Fibroblast of skin of abdomen (primary cell): ENCODE data around the gene CD164L2.
A peak's percentile ranks its signal among the peaks of the same experiment; 100 is the strongest.

Experiments
- DNase-seq: peaks from one replicate; pipeline ENCODE4 v3.0.0-alpha.2; 2013

The CD164L2 gene

DNA sequence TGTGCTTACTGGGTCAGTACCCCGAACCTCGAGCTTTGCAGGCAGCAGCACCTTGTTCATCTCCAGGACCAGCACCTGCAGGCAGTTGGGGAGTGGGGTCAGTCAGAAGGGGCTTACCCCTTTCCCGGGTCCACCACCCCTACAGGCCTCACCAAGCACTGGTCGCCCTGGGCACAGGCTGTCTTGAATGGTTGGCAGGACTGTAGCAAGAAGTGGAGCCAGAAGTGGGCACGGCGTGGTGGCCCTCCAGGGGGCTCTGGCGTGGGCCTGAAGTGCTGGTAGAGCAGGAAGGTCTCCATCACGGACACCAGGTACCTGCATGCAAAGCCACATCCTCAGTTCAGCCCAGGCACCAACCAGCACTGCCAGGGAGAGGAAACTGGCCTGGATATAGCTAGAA is 21.6 kb downstream of the CD164L2 start:
- no peak for DNase-seq

GRCh38 chr1:27361044-27361402 is 22.1 kb downstream of the CD164L2 start:
- DNase-seq: no peak

GRCh38 chr1:27360159-27361043 is 22.7 kb downstream of the CD164L2 start:
- DNase-seq: no peak

GRCh38 chr1:27359822-27360158 is 23.3 kb downstream of the CD164L2 start:
- DNase-seq: no peak

DNA sequence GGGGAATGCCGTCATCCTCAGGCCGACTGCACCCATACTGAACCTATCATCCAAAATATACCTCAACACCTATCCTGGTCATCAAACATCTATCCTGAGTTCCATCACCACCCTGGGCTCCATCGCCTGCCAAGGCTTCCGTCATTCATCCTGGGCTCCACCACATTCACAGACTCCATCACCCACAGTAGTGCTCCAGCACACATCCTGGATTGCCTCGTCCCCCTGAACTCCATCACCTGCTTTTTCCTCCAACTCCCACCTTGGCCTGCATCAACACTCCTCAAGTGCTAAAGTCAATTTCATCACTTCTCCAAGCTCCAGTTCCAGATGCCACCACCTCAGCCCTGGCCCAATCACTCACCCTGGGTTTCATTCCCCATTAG is 24.2 kb downstream of the CD164L2 start:
- no peak for DNase-seq

- no peak for DNase-seq
These were observed 24.9 kb downstream of the CD164L2 start for GRCh38 chr1:27358038-27358927.

DNA sequence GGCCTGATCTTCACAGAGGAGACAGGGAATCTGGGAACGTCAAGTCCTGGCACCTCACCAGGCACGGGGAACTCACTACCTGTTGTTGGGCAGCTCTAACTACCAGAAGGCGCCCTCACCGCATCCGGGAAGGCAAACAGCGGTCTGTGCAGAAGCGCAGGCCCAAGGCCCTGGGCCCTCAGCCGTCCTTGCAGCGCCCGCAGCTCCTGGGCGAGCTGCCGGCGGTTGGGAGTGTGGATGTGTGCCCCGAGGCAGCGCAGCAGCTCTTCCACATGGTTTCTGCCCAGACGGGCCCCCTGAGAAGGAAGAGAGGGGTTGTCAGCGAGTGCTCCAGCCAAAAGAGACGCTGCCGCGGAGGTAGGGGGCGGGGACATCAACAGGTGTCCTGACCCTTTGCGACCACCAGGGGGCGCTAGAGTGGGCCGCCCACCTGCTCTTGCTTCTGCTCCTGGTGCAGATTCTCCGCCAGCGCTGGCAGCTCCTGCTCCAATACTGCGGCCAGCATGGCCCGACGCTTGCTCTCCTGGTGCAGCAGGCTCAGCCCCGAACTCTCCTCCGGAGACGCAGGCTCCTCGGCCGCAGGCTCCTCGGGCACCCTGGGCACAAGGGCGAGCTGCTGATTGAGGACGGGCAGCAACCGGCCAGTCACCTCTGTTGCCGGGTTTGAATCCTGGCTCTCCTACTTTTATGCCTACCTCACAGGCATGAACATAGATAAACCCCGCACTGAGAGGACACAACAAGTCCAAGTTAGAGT is 25.7 kb downstream of the CD164L2 start:
- peak; percentile 58 for DNase-seq

DNA sequence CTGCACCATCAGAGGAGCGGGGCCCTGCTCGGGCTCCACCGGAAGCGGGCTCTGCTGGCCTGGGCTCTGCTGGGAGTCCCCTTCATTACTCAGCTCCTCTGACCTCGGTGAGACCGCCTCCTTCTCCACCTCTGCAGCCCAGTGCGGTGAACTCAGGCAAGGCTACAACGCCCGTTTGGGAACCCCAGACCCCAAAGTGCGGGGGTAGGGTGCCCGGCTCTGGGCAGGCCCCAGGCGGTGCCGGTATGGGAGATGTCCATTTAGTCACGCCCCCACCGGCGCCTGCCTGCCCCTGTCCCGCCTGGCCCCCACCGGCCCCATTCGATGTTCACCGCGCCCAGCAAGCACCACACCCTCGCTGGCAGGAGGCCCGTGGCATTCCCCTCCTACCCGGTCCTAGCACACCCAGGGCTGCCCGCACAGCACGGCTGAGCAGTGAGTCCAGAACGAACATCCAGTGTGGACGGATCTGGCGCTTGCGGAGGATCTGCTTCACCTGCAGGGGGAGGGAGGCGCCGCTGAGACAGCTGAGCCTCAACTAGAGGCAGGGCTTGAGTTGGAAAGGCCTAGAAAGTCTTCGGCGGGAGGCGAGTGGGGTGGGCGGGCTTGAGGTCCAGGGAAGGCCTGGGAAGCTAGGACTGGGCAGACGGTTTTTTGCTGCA is 26.4 kb downstream of the CD164L2 start:
- DNase-seq: no peak

- DNase-seq: no peak
These were observed 26.9 kb downstream of the CD164L2 start for GRCh38 chr1:27356277-27356618.

DNA sequence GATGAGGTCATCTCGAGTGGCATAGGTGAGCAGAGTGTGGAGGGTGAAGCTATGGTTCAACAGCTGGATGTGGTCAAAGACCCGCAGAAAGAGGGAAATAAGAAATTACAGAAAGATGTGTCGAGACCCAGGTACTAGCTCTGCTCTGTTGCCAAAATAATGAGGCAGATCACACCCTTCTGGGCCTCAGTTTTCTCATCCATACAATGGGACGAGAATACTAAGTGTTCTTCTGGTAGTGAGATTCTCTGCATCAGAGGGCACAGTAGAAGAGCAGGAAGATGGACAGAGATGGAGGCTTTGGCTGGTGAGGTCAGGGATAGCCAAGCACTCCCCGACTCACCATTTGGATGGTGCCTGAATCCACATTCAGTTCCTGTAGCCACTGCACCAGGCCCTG is 27.4 kb downstream of the CD164L2 start:
- no peak for DNase-seq

GRCh38 chr1:27353629-27354028 is 29.5 kb downstream of the CD164L2 start:
- DNase-seq: no peak

DNA sequence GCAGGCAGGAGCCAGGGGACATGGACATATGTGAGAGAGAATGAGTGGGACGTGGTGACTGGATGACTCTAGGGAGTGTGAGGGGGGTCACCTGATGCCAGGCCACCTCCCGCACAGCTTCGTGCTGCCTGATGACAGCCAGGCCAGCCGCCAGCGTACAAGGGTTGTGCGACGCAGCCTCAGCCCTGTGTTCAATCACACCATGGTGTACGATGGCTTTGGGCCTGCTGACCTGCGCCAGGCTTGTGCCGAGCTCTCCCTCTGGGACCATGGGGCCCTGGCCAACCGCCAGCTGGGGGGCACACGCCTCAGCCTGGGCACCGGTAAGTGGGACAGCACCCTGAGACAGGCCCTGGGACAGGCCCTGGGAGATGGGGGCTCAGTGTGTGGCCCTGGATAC is 30.0 kb downstream of the CD164L2 start:
- DNase-seq: no peak

DNA sequence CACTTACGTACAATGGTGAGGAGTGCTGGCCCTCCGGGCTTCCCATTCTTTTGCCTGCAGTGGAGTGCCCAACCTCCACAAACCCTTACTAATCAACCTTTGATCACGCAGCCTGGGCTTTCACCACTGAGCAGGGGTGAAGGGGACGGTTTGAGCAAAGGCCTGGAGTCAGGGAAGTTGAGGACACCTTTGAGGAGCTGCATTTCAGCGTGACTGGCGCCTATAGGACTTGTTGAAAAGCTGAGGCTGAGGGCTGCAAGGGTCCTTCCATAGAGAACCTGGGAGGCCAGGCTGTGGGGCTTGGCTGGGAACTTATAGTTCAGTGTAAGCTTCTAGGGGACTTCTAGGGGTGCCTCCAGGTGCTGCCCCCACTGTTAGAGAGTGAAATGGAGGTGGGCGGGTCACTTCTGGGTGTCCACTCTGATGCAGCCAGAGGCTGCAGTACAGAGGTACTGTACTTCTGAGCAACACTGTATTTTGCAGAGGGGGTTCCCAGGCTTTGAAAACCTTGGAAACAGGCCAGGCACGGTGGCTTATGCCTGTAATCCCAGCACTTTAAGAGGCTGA is 31.5 kb downstream of the CD164L2 start:
- DNase-seq: no peak

GRCh38 chr1:27350663-27351540 is 32.2 kb downstream of the CD164L2 start:
- peak; percentile 16 for DNase-seq

DNA sequence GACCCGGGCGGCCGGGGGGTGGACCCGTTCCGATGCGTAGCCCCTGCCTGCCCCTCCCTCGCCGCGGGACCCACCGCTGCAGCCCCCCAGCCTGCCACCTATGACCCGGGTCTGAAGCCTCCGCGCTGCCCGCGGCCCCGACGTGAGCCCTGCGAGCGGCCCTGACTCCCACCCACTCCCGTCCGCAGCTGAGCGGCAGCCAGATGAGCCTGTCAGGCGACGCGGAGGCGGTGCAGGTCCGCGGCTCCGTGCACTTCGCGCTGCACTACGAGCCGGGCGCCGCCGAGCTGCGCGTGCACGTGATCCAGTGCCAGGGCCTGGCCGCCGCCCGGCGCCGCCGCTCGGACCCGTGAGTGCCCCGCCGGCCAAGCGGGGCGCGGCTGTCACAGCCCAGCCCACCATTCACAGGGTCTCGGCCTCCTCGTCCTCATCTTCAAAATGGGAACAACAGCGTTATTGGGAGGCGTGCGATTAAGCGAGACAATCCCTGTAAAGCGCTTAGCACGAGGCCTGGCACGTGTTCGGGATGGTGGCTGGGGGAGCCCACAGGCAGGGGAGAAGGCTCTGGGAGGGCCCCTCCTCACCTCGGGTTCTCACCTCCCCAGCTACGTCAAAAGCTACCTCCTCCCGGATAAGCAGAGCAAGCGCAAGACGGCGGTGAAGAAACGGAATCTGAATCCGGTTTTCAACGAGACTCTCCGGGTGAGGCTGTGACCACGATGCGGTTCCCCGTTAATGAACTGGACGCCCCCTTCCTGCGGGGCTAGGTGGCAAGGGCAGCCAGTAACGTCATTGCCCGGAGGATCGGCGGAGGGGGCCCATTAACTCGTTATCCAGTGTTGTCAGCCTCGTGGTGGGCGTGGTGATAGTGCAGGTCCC is 33.1 kb downstream of the CD164L2 start:
- peak; percentile 58 for DNase-seq

DNA sequence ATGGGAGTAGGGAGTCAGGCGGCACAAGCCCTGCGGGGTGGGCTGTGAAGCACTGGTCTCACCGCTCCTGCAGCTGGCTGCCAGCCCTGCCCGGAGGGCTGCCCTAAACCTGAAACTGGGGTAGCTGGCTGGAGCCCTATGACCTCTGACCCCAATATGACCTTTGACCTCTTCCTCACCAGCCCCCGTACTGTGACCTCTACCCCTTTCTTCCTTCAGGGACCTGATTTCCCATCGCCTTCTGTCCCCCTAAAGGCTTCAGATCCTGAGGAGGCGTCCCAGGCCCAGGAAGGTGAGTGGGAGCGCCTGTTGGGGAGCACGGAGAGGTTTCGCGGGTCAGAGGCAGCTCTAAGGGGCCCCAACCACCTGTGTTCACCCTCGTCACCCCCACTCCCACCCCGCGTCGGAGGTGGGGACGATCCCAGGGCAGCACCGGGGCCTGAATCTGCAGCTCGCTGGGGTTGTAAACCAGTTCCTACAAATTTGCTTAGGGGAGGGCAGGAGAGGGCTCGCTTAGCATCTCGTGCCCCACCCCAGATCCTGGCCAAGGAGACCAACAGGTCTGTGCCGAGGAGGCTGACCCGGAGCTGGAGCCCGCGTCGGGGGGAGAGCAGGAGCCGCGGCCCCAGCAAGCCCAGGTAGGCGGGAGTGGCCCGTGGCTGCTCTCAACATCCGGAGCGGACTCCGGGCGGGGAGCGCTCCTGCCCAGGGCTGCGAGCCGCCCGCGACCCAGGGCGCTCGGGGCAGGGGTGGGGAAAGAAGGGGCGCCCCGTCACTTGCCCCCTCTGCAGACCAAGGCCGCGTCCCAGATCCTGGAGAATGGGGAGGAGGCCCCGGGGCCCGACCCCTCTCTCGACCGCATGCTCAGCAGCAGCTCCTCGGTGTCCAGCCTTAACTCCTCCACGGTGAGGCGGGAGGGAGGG is 34.0 kb downstream of the CD164L2 start:
- no peak for DNase-seq

DNA sequence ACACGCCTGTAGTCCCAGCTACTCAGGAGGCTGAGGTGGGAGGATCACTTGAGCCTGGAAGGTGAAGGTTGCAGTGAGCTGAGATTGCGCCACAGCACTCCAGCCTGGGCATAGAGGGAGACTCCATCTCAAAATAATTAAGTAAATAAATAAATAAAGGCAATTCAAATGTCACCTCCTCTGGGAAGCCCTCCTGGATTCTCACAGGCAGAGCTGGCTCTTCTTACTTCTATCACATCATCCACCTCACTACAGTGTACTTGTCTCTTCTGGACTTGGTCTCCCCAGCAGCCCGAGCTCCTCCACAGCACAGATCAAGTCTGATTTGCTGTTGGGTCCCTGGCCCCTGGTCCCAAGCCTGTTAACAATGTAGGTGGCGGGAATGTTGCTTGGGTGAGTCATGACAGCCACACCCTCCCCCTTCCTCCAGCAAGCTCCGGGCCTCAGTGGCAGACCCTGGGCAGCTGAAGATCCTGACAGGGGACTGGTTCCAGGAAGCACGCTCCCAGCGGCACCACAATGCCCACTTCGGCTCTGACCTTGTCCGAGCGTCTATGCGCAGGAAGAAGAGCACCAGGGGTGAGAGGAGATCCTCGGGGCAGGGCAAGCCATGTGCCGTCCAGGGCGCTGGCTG is 36.0 kb downstream of the CD164L2 start:
- DNase-seq: no peak

- DNase-seq: no peak
These were observed 36.8 kb downstream of the CD164L2 start for GRCh38 chr1:27346357-27346756.

DNA sequence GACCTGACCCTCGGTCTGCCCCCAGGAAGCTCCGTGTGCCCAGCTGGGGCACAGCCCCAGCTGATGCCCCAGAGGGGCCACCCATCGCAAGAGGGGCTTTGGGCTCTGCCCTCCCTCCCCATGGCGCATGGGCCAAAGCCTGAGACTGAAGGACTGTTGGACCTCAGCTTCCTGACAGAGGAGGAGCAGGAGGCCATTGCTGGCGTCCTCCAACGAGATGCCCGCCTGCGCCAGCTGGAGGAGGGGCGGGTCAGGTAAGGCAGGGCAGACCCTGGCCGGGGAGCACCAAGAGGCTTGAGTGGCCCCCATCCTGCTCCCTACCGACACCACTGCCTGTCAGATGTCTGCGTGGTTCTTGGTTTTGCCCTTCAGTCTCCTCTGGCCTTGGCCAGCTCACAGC is 37.9 kb downstream of the CD164L2 start:
- DNase-seq: no peak
